ENCODE measurements around the gene FBXW9. TPM values are rescaled to one million over a fixed set of nuclear protein-coding genes. Genes with fewer than 3 reads are reported as not detected.

The FBXW9 gene
- total and polyA plus RNA-seq, 2 of the 13 experiments (the other 11 are each of a cell fraction or from before 2014, with no cell fraction given) = 5.7 to 6.1 TPM

- intact Hi-C loops (cut with micrococcal nuclease; ENCODE audit: unreplicated experiment) (no loop called here), in situ Hi-C loops (cut with HindIII; ENCODE audit: extremely low pct_ligation_motif_present, low pct_unique_long_range_greater_than_20kb) (no loop called here)
- no peak overlapping the region for H3K27ac ChIP-seq (ENCODE audit: extremely low read length, insufficient read depth, low read length)
- peak; percentile 15; the same call in 1 of the 2 replicates for TF ChIP-seq NRL (CRISPR knock-in tag; IDR thresholded peaks at IDR 0.05; ENCODE audit: borderline replicate concordance)
- no peak for TF ChIP-seq TBX3 (IDR thresholded peaks at IDR 0.05; ENCODE audit: borderline replicate concordance)
- TF ChIP-seq AGO2 (optimal IDR thresholded peaks at IDR 0.05; ENCODE audit: low read depth, low read length) = peak; percentile 64
- TF ChIP-seq RBFOX2 (IDR thresholded peaks at IDR 0.05; ENCODE audit: low read depth, low read length) = peak; percentile 62
- WGBS (ENCODE audit: low lambda C conversion rate) = 100% methylated on average over 6 of the region's 15 CpGs
- DNase-seq (ENCODE audit: low spot score) = no peak
- peaks cover 17% of the 10 kb centered on the region for H3K4me1 ChIP-seq (ENCODE audit: insufficient read depth, low read length)
- H3K4me2 ChIP-seq (ENCODE audit: low read depth, low read length) = no peak overlapping the region
- peaks cover 5% of the 10 kb centered on the region for H3K79me2 ChIP-seq (ENCODE audit: insufficient read depth, low read length)
- BruUV-seq (replicated peaks) = no TSS peak
- peaks cover 36 to 63% of the 10 kb centered on the region in 2 experiments for H3K36me3 ChIP-seq (replicated peaks in 1 of 2; ENCODE audit: control insufficient read depth in 1 of 2, insufficient read depth in 2 of 2, low read length in 2 of 2)
- POLR2A ChIA-PET = interaction anchor here (1.2 kb wide), 1 partner anchor 10 kb away, joined by 3 read pairs; the partner anchor contains the start of genes MAN2B1 and WDR83
- no peak for FAIRE-seq
- no peaks in the 10 kb centered on the region for H3K27me3 ChIP-seq (ENCODE audit: control insufficient read depth in 1 of 2, insufficient read depth in 2 of 2, low read length in 2 of 2)
- H3K9me3 ChIP-seq (ENCODE audit: low read length) = no peaks in the 10 kb centered on the region
- ATAC-seq = no peak
- CTCF ChIA-PET (ENCODE audit: low intra/inter-chr PET ratio, low total read pairs) = interaction anchor here (1.1 kb wide), 1 partner anchor 112 kb away, joined by 3 read pairs; no protein-coding TSS in a partner anchor
- H3K4me3 ChIP-seq (replicated peaks in 1 of 3; ENCODE audit: insufficient read depth in 1 of 3, low read depth in 2 of 3, low read length in 3 of 3) = no peak overlapping the region
- H2AFZ ChIP-seq (ENCODE audit: low read length) = no peak overlapping the region
- H4K20me1 ChIP-seq (ENCODE audit: insufficient read depth, low read length) = peaks cover 2% of the 10 kb centered on the region; the same call in 1 of the 2 replicates
- H3K9ac ChIP-seq (ENCODE audit: insufficient read depth, low read depth, low read length) = no peak overlapping the region
These were observed 20.5 kb downstream of the FBXW9 start for GRCh38 chr19:12675940-12676339.

DNA sequence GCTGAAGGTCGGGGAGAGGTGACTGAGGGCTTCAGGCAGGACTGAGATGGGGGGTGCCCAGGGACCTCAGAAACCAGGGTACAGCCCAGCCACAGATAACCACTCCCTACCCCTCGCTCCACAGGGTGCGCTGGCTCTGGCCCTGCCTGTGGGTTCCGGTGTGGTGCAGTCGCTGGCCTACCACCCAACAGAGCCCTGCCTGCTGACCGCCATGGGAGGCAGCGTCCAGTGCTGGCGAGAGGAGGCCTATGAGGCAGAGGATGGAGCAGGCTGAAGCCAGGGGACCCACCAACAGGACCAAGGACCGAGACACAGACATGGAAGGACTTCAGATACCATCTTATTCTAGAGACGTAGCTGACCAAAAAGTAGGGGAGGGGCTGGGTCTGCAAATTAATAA is 21.0 kb downstream of the FBXW9 start:
- no peak for FAIRE-seq
- Histone ChIP-seq H2AFZ (ENCODE audit: low read length) (no peak overlapping the region), H3K9ac (ENCODE audit: insufficient read depth, low read depth, low read length) (no peak overlapping the region), H3K4me3 (replicated peaks in 1 of 3; ENCODE audit: insufficient read depth in 1 of 3, low read depth in 2 of 3, low read length in 3 of 3) (no peak overlapping the region), H3K9me3 (ENCODE audit: low read length) (no peaks in the 10 kb centered on the region), H3K79me2 (ENCODE audit: insufficient read depth, low read length) (peaks cover 10% of the 10 kb centered on the region), H3K4me2 (ENCODE audit: low read depth, low read length) (no peak overlapping the region), H3K4me1 (ENCODE audit: insufficient read depth, low read length) (peaks cover 19% of the 10 kb centered on the region), H3K36me3 (replicated peaks in 1 of 2; ENCODE audit: control insufficient read depth in 1 of 2, insufficient read depth in 2 of 2, low read length in 2 of 2) (peaks cover 36 to 63% of the 10 kb centered on the region in 2 experiments), H3K27me3 (ENCODE audit: control insufficient read depth in 1 of 2, insufficient read depth in 2 of 2, low read length in 2 of 2) (no peaks in the 10 kb centered on the region), H4K20me1 (ENCODE audit: insufficient read depth, low read length) (peaks cover 2% of the 10 kb centered on the region; the same call in 1 of the 2 replicates), H3K27ac (ENCODE audit: extremely low read length, insufficient read depth, low read length) (no peak overlapping the region)
- WGBS (ENCODE audit: low lambda C conversion rate) = 92% methylated on average over 6 of the region's 10 CpGs
- in situ Hi-C loops (cut with HindIII; ENCODE audit: extremely low pct_ligation_motif_present, low pct_unique_long_range_greater_than_20kb) = no loop called here
- no TSS peak for BruUV-seq (replicated peaks)
- ChIA-PET CTCF (ENCODE audit: low intra/inter-chr PET ratio, low total read pairs) (no interaction called here), POLR2A (no interaction called here)
- intact Hi-C loops (cut with micrococcal nuclease; ENCODE audit: unreplicated experiment) = no loop called here
- ATAC-seq = no peak
- DNase-seq (ENCODE audit: low spot score) = no peak
- no peak for TF ChIP-seq ZBTB10 (CRISPR knock-in tag; IDR thresholded peaks at IDR 0.05; ENCODE audit: borderline replicate concordance)
- no peak for TF ChIP-seq ZNF331 (CRISPR knock-in tag; IDR thresholded peaks at IDR 0.05)
- no peak for TF ChIP-seq ZNF337 (CRISPR knock-in tag; IDR thresholded peaks at IDR 0.05; ENCODE audit: borderline replicate concordance, low read depth)
- no peak for TF ChIP-seq PCBP1 (IDR thresholded peaks at IDR 0.05; ENCODE audit: borderline replicate concordance, low read depth, low read length)
- no peak for TF ChIP-seq SRSF1 (optimal IDR thresholded peaks at IDR 0.05; ENCODE audit: low read depth, low read length)
- TF ChIP-seq POLR2A (IDR thresholded peaks at IDR 0.05; ENCODE audit: insufficient read depth in 1 of 2, low read depth in 2 of 2, low read length in 2 of 2) = peak in 1 of 2 experiments; percentile 14; a peak in 1 of 4 replicates
- no peak for TF ChIP-seq ATM (IDR thresholded peaks at IDR 0.05; ENCODE audit: borderline replicate concordance)
- TF ChIP-seq ZNF451 (CRISPR knock-in tag; IDR thresholded peaks at IDR 0.05) = no peak
- TF ChIP-seq AGO2 (optimal IDR thresholded peaks at IDR 0.05; ENCODE audit: low read depth, low read length) = peak; percentile 33
- TF ChIP-seq GLMP (CRISPR knock-in tag; IDR thresholded peaks at IDR 0.05; ENCODE audit: borderline replicate concordance) = no peak
- no peak for TF ChIP-seq TBP (CRISPR knock-in tag; IDR thresholded peaks at IDR 0.05)
